SH-SY5Y (cell line): Measurements from ENCODE around the gene COL4A6.

Experiments
- GATA2 ChIP-seq: IDR thresholded peaks from 2 replicates; pipeline ENCODE4 v1.6.1; 2011; ENCODE audit warnings: mild to moderate bottlenecking, low read depth, low read length
- GATA3 ChIP-seq: IDR thresholded peaks from 2 replicates; pipeline ENCODE4 v1.6.1; 2011; ENCODE audit warnings: low read depth, mild to moderate bottlenecking, low read length, moderate library complexity

Gene COL4A6

DNA sequence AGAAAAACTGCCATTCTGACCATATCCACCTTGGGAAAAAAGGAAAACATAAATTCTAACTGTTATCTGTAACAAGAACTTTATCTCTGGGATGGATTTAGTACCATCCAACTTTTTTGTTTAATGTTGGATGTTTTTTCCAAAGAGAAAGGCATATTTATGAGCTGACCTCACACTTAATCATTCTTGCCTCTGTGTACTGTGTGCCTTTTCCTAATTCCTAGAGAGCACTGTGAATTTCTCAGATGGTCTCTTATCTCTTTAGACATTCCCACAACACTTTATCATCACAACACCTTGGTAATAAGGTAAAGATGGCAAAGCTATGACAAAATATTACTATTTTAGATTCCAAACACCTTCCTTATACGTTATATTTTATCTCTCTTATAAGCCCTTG, 126.2 kb downstream of the COL4A6 start:
- TF ChIP-seq GATA3 = no peak
- TF ChIP-seq GATA2 = no peak

DNA sequence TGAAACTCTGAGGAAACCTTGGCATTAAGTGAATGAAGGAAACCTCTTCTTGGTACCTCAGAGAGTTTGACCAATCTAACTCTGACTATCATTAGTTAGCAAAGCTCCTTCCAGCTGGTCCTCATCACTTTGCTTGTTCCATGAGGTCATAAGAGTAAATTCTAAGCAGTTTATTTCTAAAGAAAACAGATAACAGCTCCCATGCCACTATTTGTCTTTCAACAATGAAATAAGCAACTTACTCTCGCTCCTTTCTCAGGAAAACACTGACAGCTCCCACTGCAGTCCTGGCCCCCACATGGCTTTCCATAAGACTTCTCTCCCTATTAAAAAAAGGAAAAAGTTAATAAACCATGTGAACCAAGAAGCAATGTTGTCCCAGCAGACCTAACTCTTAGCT, 127.7 kb downstream of the COL4A6 start:
- TF ChIP-seq GATA3 (no peak), GATA2 (no peak)

DNA sequence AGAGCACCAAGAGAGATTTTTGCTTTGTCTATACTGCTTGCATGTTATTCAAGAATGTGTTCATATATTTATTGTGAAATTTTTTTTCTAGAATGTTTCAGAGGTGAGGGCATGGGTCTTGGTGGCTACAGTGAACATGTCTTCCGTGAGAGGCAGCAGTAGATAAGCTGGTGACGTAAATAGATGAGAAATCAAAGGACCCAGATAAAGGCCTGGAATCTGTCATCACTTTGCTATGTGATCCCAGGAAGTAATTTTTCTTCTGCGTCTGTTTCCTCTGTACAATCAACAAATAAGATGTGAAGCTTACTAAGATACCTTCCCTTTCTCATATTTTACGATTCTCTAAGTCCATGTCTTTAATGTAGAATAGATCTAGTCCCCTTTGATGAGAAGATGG, 129.1 kb downstream of the COL4A6 start:
- TF ChIP-seq GATA3 (no peak), GATA2 (no peak)

DNA sequence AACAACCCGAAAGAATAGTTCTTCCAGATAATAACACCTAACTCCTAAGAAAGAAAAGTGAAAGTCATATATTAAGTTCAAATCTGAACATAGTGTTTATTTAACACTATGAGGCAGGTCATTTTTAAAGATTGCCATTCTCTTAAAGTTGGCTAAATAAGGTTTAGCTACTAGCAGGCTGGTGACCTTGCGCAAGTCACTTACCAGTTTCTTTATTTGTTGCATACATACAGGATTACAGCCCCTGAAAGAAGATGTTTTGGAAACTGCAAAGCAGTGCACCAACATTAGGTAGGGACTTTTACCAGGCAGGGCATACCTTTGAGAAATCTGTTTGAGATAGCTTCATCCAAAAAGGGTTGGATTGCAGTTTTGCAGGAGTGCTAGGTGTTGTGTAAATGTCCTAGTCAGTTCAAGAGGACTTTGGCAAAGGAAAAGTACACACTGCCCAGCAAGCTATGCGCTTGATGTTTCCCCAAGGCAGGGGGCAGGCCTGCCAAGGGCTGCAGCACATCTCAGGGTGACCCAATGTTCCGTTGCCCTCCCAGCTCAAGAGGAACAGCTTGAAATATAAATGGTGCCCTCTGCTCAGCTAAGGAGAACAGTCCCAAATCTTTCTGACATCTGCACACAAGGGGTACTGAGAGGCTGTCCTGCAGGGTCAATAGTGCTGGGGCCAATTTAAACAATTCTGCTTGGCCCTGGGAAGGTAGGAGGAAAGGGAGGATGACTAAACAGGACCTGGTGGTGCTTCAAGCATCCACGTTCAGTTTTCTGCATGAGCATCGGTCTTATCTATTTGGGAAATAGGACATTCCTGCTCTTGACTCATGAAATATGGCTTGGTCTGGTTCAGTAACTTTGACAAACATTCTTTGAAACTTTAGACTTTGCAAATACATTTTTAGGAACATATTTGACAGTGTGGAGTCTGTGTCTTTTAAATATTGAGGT, 130.8 kb downstream of the COL4A6 start:
- TF ChIP-seq GATA3 (no peak), GATA2 (no peak)

GRCh38 chrX:108306086-108306485, 132.1 kb downstream of the COL4A6 start:
- TF ChIP-seq GATA3 (no peak), GATA2 (no peak)

DNA sequence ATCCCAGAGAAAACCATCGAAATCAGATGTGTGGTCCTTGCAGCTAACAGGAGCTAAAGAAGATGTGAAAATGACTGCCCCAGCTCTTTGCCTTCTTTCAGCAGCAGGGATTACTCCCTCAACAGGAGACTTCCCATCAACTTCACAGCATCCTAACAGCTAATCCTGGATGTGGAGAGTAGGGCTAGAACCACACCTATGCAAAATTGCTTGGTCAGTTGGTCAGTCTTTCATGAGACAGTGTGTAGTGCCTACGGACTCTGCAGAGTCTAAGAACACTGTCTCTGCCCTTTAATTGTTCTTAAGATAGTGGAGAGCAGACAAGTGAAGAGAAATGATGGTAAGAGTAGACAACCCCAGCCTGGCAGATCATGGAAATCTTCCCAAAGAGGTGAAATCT, 133.5 kb downstream of the COL4A6 start:
- TF ChIP-seq GATA2 = no peak
- TF ChIP-seq GATA3 = no peak

GRCh38 chrX:108304210-108304609, 134.0 kb downstream of the COL4A6 start:
- TF ChIP-seq GATA2 (no peak), GATA3 (no peak)

GRCh38 chrX:108303682-108304081, 134.5 kb downstream of the COL4A6 start:
- no peak for TF ChIP-seq GATA3
- TF ChIP-seq GATA2 = no peak

GRCh38 chrX:108299704-108300103, 138.5 kb downstream of the COL4A6 start:
- TF ChIP-seq GATA3 (no peak), GATA2 (no peak)

GRCh38 chrX:108299101-108299591, 139.1 kb downstream of the COL4A6 start:
- TF ChIP-seq GATA2 = no peak
- no peak for TF ChIP-seq GATA3

DNA sequence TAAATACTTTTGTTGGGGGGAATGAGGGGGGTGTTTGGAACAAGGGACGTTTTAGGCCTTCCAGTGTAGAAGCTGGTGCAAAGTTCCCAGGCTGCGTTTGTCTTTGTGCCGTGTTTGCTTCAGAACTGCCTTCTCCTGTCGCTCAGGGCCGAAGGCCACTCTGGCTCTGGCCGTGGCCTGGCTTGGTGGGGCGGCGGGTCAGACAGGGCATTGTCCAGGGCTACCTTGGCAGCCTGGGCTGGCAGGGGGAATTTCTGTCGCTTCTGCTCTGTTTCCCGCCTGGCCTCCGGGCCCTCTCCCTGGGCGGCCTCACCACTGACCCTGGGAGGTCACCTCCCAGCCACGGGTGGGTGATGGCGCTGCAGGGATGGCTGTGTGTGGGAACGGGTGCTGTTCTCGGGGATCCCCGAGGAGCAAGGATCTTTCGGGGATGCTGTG, 140.0 kb downstream of the COL4A6 start:
- TF ChIP-seq GATA3 (no peak), GATA2 (no peak)

GRCh38 chrX:108297290-108297689, 140.9 kb downstream of the COL4A6 start:
- no peak for TF ChIP-seq GATA2
- no peak for TF ChIP-seq GATA3

DNA sequence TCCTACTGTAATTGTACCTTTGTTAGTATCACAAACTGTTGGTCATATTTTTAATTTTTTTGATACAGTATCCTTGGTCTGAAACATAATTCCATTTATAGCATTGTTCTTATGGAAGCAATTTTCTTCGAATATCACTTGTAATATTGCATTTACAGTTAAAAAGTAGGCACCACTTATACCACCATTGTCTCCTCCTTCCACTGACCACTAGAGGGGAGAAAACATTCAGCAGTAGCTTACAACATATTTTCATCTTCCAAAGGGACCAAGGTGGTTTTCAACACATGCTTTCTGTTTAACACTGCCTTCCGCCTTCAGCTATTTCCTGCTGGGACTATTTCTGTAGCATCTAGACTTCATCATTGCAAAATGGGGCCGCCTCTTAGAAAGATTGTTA, 146.2 kb downstream of the COL4A6 start:
- TF ChIP-seq GATA2 (no peak), GATA3 (no peak)

DNA sequence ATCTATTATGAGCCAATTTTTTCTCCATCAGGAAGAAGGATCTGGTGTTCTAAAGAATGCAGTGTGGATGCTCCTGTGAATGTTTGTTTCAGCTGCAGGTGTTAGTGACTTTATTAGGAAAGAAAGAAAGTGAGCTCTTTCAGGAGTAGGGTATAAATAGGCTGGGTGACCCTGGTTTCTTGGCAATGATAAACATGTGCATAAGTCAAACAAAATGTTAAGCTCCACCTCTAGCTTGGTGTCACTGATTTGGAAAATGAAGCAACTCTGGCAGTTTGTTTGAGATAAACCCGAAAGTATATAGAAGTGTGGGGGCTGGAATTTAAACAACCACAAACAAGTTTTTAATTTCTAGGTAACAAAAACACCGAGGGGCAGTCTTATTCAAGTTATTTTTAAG, 152.3 kb downstream of the COL4A6 start:
- TF ChIP-seq GATA2 (no peak), GATA3 (no peak)

- TF ChIP-seq GATA3 (no peak), GATA2 (no peak)
Observed at GRCh38 chrX:108285356-108285755, 152.9 kb downstream of the COL4A6 start.
